ENCODE data around the gene EEF2K.
A peak's percentile ranks its signal among the peaks of the same experiment; 100 is the strongest.

EEF2K gene

DNA sequence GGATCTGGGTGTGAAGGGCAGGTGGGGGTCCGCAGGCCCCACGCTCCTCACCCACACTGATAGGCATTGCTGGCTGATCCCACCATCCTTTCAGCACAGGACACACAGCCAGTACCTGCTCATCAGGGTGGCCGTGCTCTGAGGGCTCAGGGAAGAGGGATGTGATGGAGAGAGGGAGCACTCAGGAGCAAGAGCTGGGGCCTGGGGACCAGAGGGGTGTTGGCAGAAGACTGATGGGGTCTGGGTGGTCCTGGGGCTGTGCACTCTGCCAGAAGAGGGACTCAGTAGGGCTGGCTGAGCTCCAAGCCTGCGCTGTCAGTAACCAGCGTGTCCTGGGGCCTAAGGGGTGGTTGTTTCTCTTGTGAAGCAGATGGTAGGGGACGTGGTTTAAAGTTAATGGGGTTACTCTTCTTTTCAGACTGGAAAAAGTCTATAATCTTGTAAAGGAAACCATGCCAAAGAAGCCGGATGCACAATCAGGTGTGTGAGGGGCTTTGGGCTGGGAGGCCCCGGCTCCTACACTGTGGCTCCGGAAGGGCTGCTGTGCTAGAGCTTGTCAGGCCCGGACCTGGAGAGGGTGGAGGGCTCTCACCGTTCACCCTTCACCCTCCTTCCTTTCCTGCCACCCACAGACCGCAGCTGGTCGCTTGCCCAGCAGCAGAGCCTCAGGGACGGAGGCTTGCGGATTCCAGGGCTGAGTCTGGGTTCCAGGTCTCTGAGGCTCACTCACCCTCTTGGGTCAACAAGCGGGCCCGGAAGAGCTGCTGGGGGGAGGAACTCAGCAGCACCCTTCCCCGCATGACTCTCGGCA, 118.9 kb downstream of the EEF2K start:
- Histone ChIP-seq H2BK15ac (ENCODE audit: low read length) (no peak overlapping the region), H2BK5ac (ENCODE audit: low read length) (peak overlapping the region; percentile 53), H2AFZ (ENCODE audit: low read length) (no peak overlapping the region), H3K4me3 (ENCODE audit: low read length in 2 of 2) (no peak overlapping the region), H3K9me3 (replicated peaks in 1 of 2; ENCODE audit: control insufficient read depth in 2 of 2, insufficient read depth in 1 of 2, low read depth in 1 of 2, low read length in 2 of 2) (peaks cover 0 to 2% of the 10 kb centered on the region in 2 donors), H3K27me3 (ENCODE audit: control insufficient read depth in 3 of 3, insufficient read depth in 3 of 3, low read depth in 1 of 3, low read length in 3 of 3) (no peaks in the 10 kb centered on the region), H4K8ac (ENCODE audit: low read depth, low read length) (no peak overlapping the region), H3K36me3 (replicated peaks in 1 of 2; ENCODE audit: control insufficient read depth in 2 of 2, insufficient read depth in 2 of 2, low read length in 2 of 2) (peaks cover 62 to 89% of the 10 kb centered on the region in 2 donors), H3K4me1 (ENCODE audit: control insufficient read depth in 2 of 2, insufficient read depth in 1 of 2, low read depth in 1 of 2, low read length in 2 of 2) (no peaks in the 10 kb centered on the region), H3K79me1 (ENCODE audit: low read depth, low read length) (peaks cover 15% of the 10 kb centered on the region), H3K27ac (replicated peaks; ENCODE audit: low read length) (no peak overlapping the region), H3K9ac (ENCODE audit: low read depth, low read length, poor library complexity) (peak overlapping the region; percentile 9), H3K14ac (ENCODE audit: low read length) (no peak overlapping the region), H3K18ac (ENCODE audit: low read length) (no peak overlapping the region), H2AK5ac (ENCODE audit: low read depth, low read length) (no peak overlapping the region), H3K4me2 (ENCODE audit: insufficient read depth, low read length, poor library complexity, severe bottlenecking) (no peak overlapping the region), H3K4ac (ENCODE audit: low read length) (no peak overlapping the region), H4K91ac (ENCODE audit: low read depth, low read length, poor library complexity) (no peak overlapping the region), H2BK12ac (ENCODE audit: low read length) (no peak overlapping the region), H2BK120ac (ENCODE audit: low read depth, low read length) (no peak overlapping the region), H3K23ac (ENCODE audit: low read depth, low read length, poor library complexity) (peak overlapping the region; percentile 65)
- no CpG with 5 or more reads among the region's 19 CpGs for WGBS, 2 donors (ENCODE audit: extremely low coverage in 2 of 2, insufficient read length in 2 of 2, insufficient replicate concordance in 1 of 2)
- DNase-seq (ENCODE audit: low spot score) = no peak

DNA sequence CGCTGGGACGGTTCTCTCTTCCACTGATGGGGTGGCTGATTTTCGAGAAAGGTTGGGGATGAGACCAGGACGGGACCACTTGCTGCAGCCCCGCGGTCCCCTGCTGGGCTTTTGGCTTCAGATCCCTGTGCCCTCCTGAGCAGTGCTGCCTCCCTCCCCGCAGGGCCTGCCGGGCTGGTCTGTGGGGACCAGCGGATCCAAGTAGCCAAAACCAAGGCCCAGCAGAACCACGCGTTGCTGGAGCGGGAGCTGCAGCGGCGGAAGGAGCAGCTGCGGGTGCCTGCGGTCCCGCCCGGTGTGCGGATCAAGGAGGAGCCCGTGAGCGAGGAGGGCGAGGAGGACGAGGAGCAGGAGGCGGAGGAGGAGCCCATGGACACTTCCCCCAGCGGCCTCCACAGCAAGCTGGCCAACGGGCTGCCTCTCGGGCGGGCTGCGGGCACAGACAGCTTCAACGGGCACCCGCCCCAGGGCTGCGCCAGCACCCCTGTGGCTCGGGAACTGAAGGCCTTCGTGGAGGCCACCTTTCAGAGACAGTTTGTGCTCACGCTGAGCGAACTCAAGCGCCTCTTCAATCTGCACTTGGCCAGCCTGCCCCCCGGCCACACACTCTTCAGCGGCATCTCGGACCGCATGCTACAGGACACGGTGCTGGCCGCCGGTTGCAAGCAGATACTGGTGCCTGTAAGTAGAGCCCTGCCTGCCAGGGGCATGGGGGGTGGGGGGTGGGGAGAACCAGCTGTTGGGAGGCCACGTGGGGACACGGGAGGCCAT, 119.7 kb downstream of the EEF2K start:
- Histone ChIP-seq H2BK15ac (ENCODE audit: low read length) (no peak overlapping the region), H4K91ac (ENCODE audit: low read depth, low read length, poor library complexity) (no peak overlapping the region), H3K36me3 (replicated peaks in 1 of 2; ENCODE audit: control insufficient read depth in 2 of 2, insufficient read depth in 2 of 2, low read length in 2 of 2) (peaks cover 64 to 91% of the 10 kb centered on the region in 2 donors), H3K79me1 (ENCODE audit: low read depth, low read length) (peaks cover 15% of the 10 kb centered on the region), H3K27ac (replicated peaks; ENCODE audit: low read length) (no peak overlapping the region), H3K14ac (ENCODE audit: low read length) (peak overlapping the region; percentile 38), H2BK12ac (ENCODE audit: low read length) (no peak overlapping the region), H3K4me1 (ENCODE audit: control insufficient read depth in 2 of 2, insufficient read depth in 1 of 2, low read depth in 1 of 2, low read length in 2 of 2) (no peaks in the 10 kb centered on the region), H2AFZ (ENCODE audit: low read length) (no peak overlapping the region), H3K9ac (ENCODE audit: low read depth, low read length, poor library complexity) (peak overlapping the region; percentile 21), H2AK5ac (ENCODE audit: low read depth, low read length) (no peak overlapping the region), H3K18ac (ENCODE audit: low read length) (no peak overlapping the region), H3K4me2 (ENCODE audit: insufficient read depth, low read length, poor library complexity, severe bottlenecking) (no peak overlapping the region), H3K9me3 (replicated peaks in 1 of 2; ENCODE audit: control insufficient read depth in 2 of 2, insufficient read depth in 1 of 2, low read depth in 1 of 2, low read length in 2 of 2) (peaks cover 0 to 2% of the 10 kb centered on the region in 2 donors), H4K8ac (ENCODE audit: low read depth, low read length) (peak overlapping the region; percentile 65), H3K4ac (ENCODE audit: low read length) (peak overlapping the region; percentile 37), H2BK5ac (ENCODE audit: low read length) (peak overlapping the region; percentile 53), H2BK120ac (ENCODE audit: low read depth, low read length) (no peak overlapping the region), H3K4me3 (ENCODE audit: low read length in 2 of 2) (no peak overlapping the region), H3K23ac (ENCODE audit: low read depth, low read length, poor library complexity) (peak overlapping the region; percentile 65), H3K27me3 (ENCODE audit: control insufficient read depth in 3 of 3, insufficient read depth in 3 of 3, low read depth in 1 of 3, low read length in 3 of 3) (no peaks in the 10 kb centered on the region)
- WGBS, 2 donors (ENCODE audit: extremely low coverage in 2 of 2, insufficient read length in 2 of 2, insufficient replicate concordance in 1 of 2) = no CpG with 5 or more reads among the region's 46 CpGs
- no peak for DNase-seq (ENCODE audit: low spot score)

DNA sequence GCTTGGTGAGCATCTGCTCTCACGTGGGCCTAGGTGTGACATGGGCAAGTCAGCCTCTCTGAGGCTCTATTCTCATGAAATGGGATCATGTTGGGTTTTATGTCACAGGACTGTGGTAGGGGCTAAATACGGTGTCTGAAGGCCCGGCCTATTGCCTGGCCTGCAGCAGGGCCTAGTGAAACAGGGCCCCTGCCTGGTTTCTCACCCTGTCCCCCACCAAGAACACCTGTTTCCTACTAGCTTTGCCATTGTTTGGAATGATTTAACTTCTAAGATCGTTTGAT, 120.2 kb downstream of the EEF2K start:
- Histone ChIP-seq H2BK15ac (ENCODE audit: low read length) (no peak overlapping the region), H3K79me1 (ENCODE audit: low read depth, low read length) (peaks cover 15% of the 10 kb centered on the region), H3K18ac (ENCODE audit: low read length) (no peak overlapping the region), H3K4me1 (ENCODE audit: control insufficient read depth in 2 of 2, insufficient read depth in 1 of 2, low read depth in 1 of 2, low read length in 2 of 2) (no peaks in the 10 kb centered on the region), H2BK12ac (ENCODE audit: low read length) (no peak overlapping the region), H3K4me2 (ENCODE audit: insufficient read depth, low read length, poor library complexity, severe bottlenecking) (no peak overlapping the region), H2BK5ac (ENCODE audit: low read length) (no peak overlapping the region), H2AFZ (ENCODE audit: low read length) (no peak overlapping the region), H3K36me3 (replicated peaks in 1 of 2; ENCODE audit: control insufficient read depth in 2 of 2, insufficient read depth in 2 of 2, low read length in 2 of 2) (peaks cover 66 to 89% of the 10 kb centered on the region in 2 donors), H3K4me3 (ENCODE audit: low read length in 2 of 2) (no peak overlapping the region), H4K91ac (ENCODE audit: low read depth, low read length, poor library complexity) (no peak overlapping the region), H3K9ac (ENCODE audit: low read depth, low read length, poor library complexity) (no peak overlapping the region), H3K4ac (ENCODE audit: low read length) (no peak overlapping the region), H2AK5ac (ENCODE audit: low read depth, low read length) (no peak overlapping the region), H3K14ac (ENCODE audit: low read length) (no peak overlapping the region), H3K23ac (ENCODE audit: low read depth, low read length, poor library complexity) (no peak overlapping the region), H4K8ac (ENCODE audit: low read depth, low read length) (no peak overlapping the region), H2BK120ac (ENCODE audit: low read depth, low read length) (no peak overlapping the region), H3K27me3 (ENCODE audit: control insufficient read depth in 3 of 3, insufficient read depth in 3 of 3, low read depth in 1 of 3, low read length in 3 of 3) (no peaks in the 10 kb centered on the region), H3K9me3 (replicated peaks in 1 of 2; ENCODE audit: control insufficient read depth in 2 of 2, insufficient read depth in 1 of 2, low read depth in 1 of 2, low read length in 2 of 2) (peaks cover 0 to 2% of the 10 kb centered on the region in 2 donors), H3K27ac (replicated peaks; ENCODE audit: low read length) (no peak overlapping the region)
- WGBS, 2 donors (ENCODE audit: extremely low coverage in 2 of 2, insufficient read length in 2 of 2, insufficient replicate concordance in 1 of 2) = no CpG with 5 or more reads among the region's 4 CpGs
- DNase-seq (ENCODE audit: low spot score) = no peak

DNA sequence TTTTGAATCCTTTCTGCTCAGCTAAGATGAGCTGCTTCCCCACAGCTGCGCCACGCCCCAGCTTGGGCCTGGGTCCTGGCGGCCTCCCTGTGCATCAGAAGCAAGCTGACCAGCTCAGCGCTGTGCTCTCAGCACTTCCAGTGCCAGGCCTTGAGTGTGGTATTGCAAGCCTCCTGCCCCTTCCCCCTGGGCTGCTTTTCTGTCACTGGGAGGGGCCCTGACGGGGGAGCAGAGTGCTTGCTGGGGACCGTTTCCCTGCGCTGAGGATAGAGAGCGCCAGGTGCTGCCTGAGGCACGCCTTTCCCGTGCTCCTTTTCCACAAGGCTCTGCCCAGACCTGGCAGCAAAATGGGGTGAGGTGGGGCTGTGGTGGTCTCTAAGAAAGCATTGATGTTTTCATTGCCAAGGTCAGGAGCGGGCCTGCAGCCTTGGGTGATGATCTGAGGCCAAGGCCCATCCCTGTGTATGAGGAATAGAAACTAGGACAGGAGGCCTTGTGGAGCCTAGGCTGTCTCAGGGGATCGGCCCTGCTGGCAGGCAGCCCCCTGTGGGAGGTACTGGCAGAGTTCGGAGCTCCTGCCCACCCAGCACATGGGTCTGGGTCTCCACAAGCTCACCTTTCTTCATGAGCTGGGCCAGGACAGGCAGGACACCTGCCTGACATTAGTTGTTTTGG, 120.8 kb downstream of the EEF2K start:
- Histone ChIP-seq H3K4ac (ENCODE audit: low read length) (no peak overlapping the region), H3K4me1 (ENCODE audit: control insufficient read depth in 2 of 2, insufficient read depth in 1 of 2, low read depth in 1 of 2, low read length in 2 of 2) (no peaks in the 10 kb centered on the region), H3K9me3 (replicated peaks in 1 of 2; ENCODE audit: control insufficient read depth in 2 of 2, insufficient read depth in 1 of 2, low read depth in 1 of 2, low read length in 2 of 2) (peaks cover 0 to 2% of the 10 kb centered on the region in 2 donors), H2AK5ac (ENCODE audit: low read depth, low read length) (peak overlapping the region; percentile 56), H3K36me3 (replicated peaks in 1 of 2; ENCODE audit: control insufficient read depth in 2 of 2, insufficient read depth in 2 of 2, low read length in 2 of 2) (peaks cover 65 to 89% of the 10 kb centered on the region in 2 donors), H4K91ac (ENCODE audit: low read depth, low read length, poor library complexity) (no peak overlapping the region), H3K27me3 (ENCODE audit: control insufficient read depth in 3 of 3, insufficient read depth in 3 of 3, low read depth in 1 of 3, low read length in 3 of 3) (no peaks in the 10 kb centered on the region), H3K4me3 (ENCODE audit: low read length in 2 of 2) (no peak overlapping the region), H4K8ac (ENCODE audit: low read depth, low read length) (no peak overlapping the region), H2BK5ac (ENCODE audit: low read length) (no peak overlapping the region), H3K18ac (ENCODE audit: low read length) (no peak overlapping the region), H3K9ac (ENCODE audit: low read depth, low read length, poor library complexity) (no peak overlapping the region), H3K27ac (replicated peaks; ENCODE audit: low read length) (no peak overlapping the region), H2AFZ (ENCODE audit: low read length) (no peak overlapping the region), H2BK120ac (ENCODE audit: low read depth, low read length) (no peak overlapping the region), H3K14ac (ENCODE audit: low read length) (peak overlapping the region; percentile 38), H2BK12ac (ENCODE audit: low read length) (no peak overlapping the region), H3K4me2 (ENCODE audit: insufficient read depth, low read length, poor library complexity, severe bottlenecking) (no peak overlapping the region), H3K23ac (ENCODE audit: low read depth, low read length, poor library complexity) (peak overlapping the region; percentile 25), H3K79me1 (ENCODE audit: low read depth, low read length) (peaks cover 12% of the 10 kb centered on the region), H2BK15ac (ENCODE audit: low read length) (no peak overlapping the region)
- WGBS, 2 donors (ENCODE audit: extremely low coverage in 2 of 2, insufficient read length in 2 of 2, insufficient replicate concordance in 1 of 2) = no CpG with 5 or more reads among the region's 13 CpGs
- no peak for DNase-seq (ENCODE audit: low spot score)
